Activated T-helper 1 cell treated with anti-CD3 and anti-CD28 coated beads, Interleukin-2, amount 50 U/mL, for 16 hours (primary cell): ENCODE results near the gene ACOT8.
A peak's percentile ranks its signal among the peaks of the same experiment; 100 is the strongest.
"Not testable (repeated sequence)": the region's sequence is repeated elsewhere in the genome, so short reads cannot be mapped to it uniquely, and the experiment has no call there.

Experiments used
- DNase-seq, 2 donors: peaks; one replicate each; pipeline ENCODE4 v3.0.0-alpha.2; 2020; ENCODE audit warnings: low read depth in 1 of 2, low spot score in 1 of 2

Gene ACOT8

DNA sequence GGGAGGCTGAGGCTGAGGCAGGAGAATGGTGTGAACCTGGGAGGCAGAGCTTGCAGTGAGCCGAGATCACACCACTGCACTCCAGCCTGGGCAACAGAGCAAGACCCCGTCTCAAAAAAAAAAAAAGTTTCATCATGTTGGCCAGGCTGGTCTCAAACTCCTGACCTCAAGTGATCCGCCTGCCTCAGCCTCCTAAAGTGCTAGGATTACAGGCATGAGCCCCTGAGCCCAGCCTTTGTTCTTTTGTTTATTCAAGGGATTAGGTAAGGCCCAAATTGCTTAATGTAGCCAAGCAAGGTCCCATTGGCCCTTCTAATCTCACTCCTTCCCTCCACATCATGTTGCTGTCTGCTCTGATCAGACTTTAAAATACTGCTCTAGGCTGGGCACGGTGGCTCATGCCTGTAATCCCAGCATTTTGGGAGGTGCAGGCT, 27.5 kb downstream of the ACOT8 start:
- DNase-seq, result not testable (repeated sequence)

DNA sequence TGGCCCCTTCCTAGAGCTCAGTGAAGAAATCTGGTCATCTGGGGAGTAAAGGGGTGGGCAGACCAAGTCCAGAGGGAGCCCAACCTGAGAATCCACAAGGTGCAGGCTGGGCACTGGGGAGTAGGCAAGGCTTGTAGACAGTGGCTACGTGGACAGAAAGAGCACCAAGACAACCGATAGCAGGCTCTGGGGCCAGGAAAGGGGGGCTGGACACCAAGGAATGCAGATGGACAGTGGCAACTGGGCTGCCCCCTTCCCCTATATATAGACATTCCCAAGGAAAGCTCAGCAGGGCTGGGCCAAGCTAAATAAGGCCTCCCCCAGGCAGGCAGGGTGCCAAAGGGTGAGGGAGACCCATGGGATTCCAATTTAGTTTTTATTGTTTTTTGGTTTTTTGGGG, 28.6 kb downstream of the ACOT8 start:
- no peak for DNase-seq

DNA sequence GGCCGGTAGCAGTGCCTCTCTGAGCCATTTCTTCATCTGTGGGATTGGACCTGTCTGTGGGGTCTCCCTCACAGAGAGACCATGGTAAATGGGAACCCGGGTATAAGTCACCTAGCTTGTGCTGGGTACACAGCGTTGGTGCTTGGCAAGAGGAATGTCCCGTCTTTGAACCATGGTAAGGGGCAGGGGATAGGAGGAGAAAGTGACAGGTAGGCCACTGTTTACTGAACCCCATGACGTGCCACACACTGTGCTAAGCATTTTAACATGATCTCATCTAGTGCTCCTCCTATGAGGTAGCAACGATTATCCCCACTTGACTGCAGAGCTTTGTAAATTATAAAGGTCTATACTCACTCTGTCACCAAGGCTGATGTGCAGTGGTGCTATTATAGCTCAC, 29.5 kb downstream of the ACOT8 start:
- no peak for DNase-seq

DNA sequence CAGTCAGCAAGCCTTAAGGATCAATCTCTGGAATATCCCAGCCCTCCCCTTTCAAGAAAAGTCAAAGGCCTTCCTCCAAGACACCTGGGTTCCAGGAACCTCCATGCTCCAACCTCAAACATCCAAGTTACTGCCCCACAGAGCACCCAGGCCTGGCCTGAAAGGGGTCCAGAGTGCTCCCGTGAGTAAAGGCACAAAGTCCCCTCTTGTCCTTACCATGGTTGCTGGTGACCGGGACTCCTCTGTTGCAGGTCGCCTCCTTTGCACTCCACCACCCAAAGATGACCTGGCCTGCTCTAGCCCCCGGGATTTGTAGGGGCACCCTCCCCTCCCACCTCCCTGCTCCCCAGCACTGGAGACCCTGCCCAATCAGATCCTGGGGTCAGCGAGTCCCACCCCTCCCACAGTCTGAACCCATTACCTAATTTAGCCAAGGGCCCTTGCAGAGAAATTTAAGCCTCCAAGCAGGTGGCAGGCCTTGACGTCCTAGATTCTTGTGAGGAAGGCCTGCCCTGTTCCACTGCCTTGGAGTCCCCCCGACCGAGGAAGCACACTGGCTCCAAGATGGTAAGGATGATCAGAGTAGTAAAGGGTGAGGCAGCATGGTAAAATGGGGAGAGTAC, 30.1 kb downstream of the ACOT8 start, which contains the start of gene TNNC2:
Gene TNNC2, minus strand, starts transcription at position 283 of the 623 bp plus-strand sequence. Its CDS starts 64 bp downstream, at position 219.
- DNase-seq, result no peak

DNA sequence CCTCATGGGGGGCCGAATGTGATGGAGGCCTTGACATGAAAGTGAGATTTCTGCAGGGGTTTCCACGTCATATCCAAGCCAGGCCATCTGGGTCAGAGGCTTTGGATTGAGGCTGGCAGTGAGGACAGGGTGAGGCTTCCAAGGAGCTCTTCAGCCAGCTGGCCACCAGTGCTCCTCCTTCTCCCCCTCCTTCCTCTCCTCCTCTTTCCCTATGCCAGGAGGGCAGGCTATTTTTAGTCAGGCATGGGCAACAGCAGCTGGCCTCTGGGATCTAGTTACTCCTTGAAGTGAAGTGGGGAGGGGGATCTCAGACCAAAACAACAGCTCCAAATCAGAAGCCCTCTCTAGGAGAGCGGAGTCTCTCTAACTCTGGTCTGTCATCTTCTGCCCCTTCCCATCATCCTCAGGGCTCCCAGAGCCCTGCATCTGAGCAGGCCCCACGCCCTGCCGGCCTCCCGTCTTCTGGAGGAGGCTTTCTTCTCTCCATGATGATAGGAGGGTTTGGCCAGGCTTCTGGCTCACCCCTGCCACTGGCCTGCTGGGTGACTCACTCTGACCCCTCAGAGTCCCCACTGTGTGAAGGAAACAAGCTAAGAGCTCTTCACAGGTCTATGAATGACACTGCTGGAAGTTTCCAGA, 30.7 kb downstream of the ACOT8 start:
- no peak for DNase-seq

DNA sequence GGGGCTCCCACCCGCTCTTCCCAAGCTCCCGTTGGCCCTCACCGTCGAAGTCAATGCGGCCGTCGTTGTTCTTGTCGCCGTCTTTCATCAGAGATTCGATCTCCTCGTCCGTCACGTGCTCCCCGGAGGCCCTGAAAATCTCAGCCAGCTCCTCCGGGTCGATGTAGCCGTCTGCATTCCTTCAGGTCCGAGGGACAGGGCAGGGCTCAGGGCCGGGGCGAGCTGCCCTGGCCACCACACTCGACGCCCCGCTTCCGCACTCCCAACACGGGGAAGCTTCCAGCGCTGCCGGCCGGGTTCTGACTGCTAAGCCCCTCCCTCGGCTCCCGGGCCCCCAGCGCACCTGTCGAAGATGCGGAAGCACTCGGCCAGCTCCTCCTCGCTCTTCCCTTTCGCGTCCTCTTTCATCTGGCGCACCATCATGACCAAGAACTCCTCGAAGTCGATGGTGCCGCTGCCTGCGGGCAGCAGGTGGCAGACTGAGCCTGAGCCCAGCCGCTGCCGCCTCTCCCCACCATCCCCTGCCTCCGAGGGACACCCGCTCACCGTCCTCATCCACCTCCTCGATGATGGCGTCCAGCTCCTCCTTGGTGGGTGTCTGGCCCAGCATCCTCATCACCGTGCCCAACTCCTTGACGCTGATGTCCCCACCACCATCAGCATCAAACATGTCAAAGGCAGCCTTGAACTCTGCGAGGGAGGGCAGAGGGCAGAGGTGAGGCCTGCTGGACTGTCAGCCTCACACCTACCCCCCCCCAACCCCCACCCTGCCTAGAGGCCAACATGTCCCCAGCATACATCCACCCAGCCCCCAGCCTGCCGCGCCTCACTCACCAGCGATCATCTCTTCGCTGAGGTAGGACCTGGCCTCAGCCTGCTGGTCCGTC, 33.0 kb downstream of the ACOT8 start:
- peak; percentile 9 to 10 for DNase-seq

DNA sequence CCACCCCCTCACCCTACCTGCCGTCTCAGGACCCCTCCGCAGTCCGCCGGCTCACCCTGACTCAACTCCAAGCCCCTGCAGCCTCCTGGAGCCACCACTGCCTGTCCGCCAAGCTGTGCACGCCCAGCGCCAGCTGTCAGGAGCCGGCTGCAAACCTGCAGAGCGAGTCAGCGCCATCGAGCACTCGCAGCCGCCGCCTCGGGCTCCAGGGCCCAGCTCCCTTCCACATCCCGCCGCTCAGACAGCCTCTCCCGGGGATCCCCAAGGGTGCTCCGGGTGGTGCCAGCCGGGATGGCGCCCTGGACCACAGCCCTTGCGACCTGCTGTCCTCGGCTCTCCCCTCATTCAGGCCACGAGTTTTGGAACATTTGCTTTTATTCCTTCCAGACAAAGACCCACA, 34.3 kb downstream of the ACOT8 start:
- no peak for DNase-seq

DNA sequence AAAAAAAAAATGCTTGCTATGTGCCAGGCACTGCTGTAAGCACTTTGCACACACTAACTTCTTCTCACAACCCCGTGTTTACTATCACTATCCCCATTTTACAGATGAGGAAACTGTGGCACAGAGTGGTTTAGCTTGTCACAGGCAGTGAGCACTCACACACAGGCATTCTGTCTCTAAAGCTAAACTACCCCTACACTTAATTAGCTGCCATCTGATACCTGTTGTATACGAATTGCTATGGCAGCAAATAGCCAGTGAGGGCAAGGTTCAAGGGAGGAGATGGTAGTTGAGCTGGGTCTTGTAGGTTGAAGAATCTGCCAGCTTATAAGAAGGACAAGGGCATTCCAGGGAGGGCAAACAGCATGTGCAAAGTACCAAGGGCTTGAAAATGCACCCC, 35.2 kb downstream of the ACOT8 start:
- no peak for DNase-seq

DNA sequence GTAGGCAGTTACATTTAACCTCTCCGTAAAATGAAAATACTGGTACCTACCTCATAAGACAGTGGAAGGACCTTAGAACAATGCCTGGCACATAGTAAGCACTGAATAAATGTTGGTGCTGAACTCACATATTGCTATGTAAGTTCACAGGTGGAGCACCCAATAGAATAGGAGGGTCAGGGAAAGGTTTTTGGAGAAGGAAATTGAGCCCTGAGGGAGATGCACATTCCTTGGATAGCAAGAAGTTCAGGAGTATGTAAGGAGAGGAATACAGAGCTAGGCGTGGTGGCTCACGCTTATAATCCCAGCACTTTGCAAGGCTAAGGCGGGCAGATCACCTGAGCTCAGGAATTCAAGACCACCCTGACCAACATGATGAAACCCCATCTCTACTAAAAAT, 37.7 kb downstream of the ACOT8 start:
- no peak for DNase-seq

DNA sequence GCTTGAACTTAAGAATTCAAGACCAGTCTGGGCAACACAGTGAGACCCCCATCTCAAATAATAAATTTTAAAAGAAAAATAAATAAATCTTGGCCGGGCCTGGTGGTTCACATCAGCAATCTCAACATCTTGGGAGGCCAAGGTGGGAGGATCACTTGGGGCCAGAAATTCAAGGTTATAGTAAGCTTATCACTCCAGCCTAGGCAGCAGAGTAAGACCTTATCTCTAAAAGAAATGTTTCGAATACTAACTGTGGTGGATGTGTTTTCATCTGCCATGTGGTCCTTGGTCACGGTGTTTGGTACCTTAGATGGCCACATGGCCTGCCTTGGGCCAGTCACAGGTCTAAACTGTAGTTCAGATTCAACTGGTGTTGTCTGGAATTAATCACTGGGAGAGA, 39.0 kb downstream of the ACOT8 start:
- DNase-seq, result no peak

DNA sequence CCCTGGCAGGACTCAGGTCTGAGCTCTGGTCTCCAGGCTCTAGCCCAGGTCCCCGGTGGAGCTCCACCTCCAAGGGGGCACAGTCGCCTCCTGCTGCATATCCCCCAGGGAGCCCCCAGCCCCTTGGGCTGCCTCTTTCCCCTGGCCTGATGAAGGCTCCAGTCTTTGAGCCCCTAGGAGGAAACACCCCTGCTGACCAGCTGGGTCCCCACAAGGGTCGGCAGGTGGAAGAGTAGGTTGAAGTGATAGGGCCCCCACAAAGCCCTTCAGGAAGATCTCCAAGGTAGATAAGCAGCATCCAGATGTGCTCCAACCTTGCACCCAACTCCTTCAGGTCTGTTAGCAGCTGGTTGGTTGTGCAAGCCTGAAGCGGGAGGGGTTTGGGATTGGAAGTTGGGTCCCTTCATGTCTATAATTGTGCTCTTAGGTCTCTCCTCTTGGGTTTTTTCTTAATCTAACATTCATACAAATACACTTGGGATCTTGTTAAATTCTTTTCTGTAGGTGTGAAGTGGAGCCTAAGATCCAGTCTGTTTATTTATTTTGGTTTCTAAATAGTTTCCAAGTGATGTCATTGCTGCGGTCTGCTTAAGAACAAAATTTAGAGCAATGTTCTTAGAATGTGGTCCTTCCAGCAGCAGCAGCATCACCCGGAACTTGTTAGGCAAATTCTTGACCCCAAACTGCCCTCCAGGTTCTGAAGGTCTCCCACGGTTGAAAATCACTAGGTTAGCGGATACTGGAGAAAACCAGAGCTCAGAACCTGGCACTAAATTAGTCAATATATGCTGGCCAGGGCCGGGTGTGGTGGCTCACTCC, 39.6 kb downstream of the ACOT8 start:
- DNase-seq, result no peak

DNA sequence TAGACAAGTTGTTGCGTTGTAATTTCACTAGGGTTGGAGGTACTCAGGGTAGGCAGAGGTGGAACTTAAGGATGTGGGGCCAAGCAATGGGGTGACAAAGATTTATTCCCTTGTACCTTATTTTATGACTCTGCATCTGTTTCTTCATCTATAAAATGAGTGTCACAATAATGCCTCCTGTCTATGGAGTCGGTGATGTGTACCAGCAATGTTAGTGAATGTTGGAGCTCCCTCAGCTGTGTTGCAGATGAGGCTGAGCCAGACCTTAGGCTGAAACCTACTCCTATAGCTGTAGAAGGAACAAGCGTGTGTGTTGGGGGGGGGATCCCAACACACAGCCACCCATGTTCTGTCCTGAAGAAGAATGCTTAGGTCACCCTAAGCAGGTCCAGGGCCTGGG, 40.2 kb downstream of the ACOT8 start:
- DNase-seq, result no peak

DNA sequence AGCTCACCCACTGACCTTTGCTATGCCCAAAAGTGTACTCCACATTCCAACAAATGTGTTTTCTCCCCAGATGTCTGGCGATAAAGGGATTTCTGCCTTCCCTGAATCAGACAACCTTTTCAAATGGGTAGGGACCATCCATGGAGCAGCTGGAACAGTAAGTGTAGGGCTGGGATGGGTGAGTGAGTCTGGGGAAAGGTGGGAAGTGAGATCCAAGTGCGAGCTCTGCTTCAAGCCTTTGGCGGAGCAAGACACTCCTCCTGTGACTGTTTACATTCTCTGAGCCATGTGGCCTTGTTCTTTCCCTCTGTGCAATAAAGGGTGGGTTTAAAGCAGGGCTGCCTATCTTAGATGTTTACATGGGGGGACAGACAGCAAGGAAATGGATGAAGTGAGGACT, 42.9 kb downstream of the ACOT8 start:
- no peak for DNase-seq

DNA sequence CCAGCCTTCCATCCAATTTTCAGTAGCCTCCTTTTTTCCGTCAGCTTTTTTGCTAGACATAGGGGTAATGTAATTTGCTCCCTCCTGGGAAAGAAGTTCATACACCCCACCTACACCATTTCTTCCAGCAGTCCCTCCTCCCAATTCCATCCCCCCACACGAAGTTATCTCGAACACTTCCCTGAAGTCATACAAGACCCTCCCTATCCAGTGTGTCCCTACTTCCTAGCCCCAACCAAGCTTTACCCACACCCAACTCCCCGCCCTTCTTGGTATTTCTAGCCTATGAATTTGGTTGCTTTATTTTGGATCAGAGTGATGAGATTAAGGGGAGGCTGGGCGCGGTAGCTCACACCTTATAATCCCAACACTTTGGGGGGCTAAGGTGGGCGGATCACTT, 43.7 kb downstream of the ACOT8 start:
- no peak for DNase-seq

DNA sequence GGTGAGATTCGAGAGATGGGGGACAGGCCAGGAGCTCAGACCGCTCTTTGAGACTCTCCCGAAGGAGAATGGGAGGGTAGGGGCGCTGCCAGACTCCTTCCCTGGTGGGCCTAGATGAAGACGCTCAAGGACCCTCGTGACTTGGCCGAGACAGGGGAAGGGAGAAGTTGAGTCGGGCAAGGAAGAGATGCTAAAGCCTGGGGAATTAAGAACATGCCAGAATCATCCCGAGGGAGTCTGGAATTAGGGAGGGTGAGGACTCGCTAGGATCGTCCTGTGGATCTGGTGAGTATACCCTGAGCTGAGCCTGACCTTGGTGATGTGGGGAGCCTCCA, 44.2 kb downstream of the ACOT8 start:
- DNase-seq, result no peak

DNA sequence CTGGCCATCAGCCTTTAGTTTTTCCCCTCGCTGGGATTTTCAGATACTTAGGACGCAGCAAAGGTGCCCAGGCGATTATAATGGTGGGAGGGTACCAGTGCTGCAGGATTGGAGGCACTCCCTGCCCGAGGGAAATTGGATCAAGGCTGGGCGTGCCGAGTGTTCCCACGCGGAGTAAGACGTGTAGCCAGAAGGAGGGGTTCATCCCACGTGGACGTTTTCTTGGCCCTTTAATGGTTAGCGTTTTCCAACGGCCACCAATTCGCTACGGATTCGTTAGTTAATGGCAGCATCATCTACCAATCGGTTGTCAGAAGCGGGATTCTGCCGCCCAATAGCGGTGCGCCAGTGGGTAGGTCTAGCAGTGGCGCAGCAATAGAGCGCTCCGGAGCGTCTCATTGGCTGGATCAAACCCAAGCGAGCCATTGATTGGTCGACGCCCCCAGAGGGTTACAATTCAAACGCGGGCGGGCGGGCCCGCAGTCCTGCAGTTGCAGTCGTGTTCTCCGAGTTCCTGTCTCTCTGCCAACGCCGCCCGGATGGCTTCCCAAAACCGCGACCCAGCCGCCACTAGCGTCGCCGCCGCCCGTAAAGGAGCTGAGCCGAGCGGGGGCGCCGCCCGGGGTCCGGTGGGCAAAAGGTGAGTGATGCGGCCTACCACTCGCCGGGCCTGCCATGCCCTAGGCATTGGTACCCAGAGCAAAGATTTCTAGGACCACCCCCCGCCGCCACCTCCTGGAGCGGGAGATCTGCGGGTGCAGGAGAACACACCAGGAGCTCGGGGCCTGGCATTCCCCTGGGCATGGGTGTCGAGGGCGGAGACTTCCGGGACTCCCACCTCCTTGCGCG, 44.8 kb downstream of the ACOT8 start, which contains the start of gene UBE2C:
Gene UBE2C, plus strand, starts transcription at position 488 of the 849 bp plus-strand sequence. Its CDS starts 52 bp downstream, at position 540.
- DNase-seq, result peak; percentile 81 to 87

DNA sequence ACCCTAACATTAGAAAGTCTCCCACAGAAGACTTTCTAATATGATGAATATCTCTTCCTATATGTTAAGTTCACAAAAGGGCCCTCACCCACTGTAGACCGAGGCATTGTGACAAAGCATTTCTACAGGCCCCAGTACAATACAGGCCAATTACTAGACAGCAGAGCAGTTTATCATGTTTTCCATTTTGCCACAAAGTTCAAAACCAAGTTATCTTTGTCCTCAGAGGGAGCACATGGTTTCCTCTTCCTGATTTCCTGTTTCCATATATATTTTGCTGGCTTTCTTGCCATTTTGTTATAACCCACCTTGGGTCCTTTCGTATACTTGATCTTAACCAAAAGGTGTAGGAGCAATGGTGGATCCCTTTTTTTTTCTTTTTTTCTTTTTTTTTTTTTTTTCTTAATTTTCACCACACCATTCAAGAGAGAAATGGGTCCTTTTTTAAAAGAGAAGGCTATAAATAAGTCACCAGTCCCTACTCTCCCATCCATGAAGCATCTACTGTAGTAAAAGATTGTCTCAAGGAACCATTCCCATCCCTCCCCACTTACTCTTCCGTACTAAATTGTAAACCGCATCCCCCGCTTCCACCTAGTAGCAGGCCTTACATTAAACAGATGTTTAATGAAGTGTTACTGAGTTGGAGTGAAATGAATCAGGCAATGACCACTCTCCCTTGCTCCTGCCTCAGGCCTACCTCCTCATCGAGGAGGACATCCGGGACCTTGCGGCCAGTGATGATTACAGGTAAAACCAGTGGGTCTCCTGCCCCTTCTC, 46.8 kb downstream of the ACOT8 start:
- DNase-seq, result no peak

DNA sequence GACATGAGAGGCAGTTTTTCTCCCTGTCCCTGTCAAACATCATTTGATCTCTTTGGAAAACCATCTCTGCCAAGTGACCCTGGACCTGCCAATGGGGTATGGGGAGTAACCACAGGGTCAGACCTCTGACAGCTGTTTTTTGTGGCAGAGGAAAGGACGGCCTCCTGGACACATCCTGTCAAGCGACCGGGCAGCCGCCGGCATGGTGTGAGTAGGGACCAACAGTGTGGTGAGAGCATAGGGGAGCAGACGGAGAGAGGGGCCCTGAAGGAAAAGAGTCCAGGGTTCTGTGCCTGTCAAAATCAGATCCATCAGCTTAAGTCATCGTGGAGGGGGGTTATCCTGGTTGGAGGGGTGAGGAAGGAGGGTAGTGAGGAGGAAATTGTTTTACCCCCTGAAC, 55.3 kb downstream of the ACOT8 start:
- DNase-seq, result no peak

DNA sequence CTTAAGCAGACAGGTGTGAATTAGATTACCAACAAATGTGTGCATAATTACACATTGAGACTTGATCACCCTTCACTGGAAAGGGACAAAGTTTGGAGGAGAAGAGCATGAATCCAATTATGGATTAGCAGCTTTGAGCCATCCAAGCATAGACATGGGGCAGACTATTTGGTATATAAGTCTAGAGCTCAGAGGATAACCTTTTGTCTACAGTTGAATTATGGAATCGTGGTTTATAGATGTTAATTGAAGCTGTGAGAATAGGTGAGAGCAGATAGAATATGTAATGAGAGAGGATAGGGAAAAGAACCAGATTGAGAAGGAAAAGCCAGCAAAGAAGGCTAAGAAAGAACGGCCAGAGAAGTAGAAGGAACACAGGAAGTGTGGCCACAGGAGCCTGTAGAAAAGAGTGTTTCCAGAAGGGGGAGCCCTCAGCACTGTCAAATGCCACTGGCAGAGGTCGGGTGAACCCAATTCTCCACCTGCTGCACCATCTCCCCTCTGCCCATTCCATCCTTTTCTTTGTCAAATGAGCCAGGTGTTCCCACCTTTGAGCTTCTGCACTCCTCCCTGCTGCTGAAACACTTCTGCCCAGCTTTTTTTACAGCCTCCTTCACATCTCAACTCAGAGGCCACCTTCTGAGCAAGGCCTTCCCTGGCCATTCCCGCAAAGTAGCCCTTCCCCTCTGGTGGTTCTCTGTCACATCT, 58.1 kb downstream of the ACOT8 start:
- peak; percentile 16 to 26 for DNase-seq
